GM19239 (cell line): ENCODE measurements around the gene GMIP.

Experiments
- DNase-seq: peaks from one replicate; pipeline ENCODE4 v3.0.0; 2011; ENCODE audit warnings: low spot score; ENCODE audit not compliant: insufficient read length
- FAIRE-seq: peaks from 2 replicates; lab custom pipeline; 2011; peaks lifted over from hg19 to GRCh38; lab: Jason Lieb, UNC

Gene GMIP

GRCh38 chr19:19580418-19580817 is 63.0 kb downstream of the GMIP start:
- FAIRE-seq, result no peak
- no peak for DNase-seq

- no peak for FAIRE-seq
- no peak for DNase-seq
Observed at GRCh38 chr19:19579533-19580361, 63.7 kb downstream of the GMIP start.
